HG02763 (cell line): ENCODE data around the gene PMF1.

Experiments
- ATAC-seq: cut with Tn5 transposase; IDR thresholded peaks from one replicate; pipeline ENCODE4 v1.9.1; 2021; ENCODE audit warnings: mild to moderate bottlenecking, moderate library complexity; ENCODE audit not compliant: unreplicated experiment

Gene PMF1

DNA sequence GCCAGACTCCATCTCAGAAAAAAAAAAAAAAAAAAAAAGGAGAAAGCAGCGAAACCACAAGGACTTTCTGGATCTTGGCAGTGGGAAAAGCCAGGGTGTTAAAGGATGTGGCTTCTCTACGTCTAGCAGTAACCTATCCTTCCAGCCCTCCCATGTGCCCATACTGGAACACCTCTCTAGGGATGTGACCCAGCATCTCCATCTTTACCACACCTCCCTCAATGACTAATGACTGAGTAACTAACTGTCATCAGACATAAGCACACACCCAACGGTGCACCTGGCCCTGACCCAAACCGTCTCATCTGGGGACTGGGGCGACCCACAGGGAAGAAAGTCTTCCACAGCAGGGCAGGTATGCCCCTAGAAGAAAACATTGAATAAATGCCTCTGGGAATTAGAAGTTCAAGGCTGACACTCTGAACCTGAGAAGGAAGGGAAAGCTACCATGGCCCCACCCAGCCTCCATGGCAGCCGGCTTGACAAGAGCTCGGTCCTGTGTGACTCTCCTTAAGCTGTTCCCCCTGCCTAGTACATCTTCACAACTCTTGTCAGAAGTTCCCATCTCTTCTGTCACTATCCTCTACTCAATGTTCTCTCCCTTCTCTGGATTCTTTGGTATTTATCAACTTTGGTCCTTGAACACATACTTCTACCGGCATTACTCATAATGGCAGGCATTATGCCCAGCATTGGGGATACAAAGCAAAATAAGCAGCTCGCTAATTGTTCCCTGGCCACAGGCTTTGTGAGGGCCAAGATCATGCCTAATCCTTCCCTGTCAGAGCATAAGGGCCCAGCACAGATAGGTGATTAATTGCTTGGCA lies 49.9 kb downstream of the PMF1 start:
- ATAC-seq = no peak

GRCh38 chr1:156263288-156263655 lies 50.5 kb downstream of the PMF1 start:
- no peak for ATAC-seq

GRCh38 chr1:156266051-156266450 lies 53.2 kb downstream of the PMF1 start:
- no peak for ATAC-seq

GRCh38 chr1:156268336-156268735 lies 55.5 kb downstream of the PMF1 start:
- no peak for ATAC-seq

- ATAC-seq = no peak
These were observed 57.5 kb downstream of the PMF1 start for GRCh38 chr1:156270314-156270713.

DNA sequence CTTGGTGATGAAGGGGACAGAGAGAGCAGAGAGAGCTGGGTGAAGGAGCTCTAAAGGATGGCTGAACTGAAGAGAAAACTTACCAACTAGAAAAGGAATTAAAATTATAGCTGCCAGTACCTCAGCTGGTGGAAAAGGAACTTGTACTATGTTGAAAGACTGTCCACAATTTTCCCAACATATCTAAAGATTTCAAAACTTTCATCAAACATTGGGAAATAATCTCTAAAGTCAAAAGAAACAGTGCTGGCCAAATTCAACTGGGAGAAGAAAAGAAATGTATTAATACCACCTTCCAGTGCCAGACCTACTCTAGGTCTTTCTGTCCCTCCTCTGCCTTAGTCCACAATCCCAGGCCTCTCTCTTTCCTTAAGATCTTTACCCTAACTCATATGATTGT lies 63.7 kb downstream of the PMF1 start:
- ATAC-seq = no peak

GRCh38 chr1:156276966-156277381 lies 64.2 kb downstream of the PMF1 start:
- ATAC-seq = no peak

DNA sequence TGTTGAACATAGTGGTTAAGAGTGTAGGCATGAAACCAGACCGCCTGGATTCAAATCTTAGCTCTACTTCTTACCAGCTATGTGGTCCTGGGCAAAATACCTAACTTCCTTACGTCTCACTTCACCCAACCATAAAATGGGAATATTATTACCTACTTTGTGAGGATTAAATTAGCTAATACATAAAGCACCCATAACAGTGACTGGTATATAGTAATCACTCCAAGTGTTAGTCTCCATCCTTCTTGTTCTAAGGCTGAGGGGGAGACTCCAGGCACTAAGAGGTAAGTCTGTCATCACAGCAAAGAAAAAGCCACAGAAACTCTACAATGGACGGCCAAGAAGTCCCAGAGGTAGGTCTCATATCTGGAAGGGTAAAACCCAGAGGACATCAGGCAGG lies 67.0 kb downstream of the PMF1 start:
- ATAC-seq = no peak

- peak; percentile 31 for ATAC-seq
These were observed 68.5 kb downstream of the PMF1 start for GRCh38 chr1:156281281-156281680.

- ATAC-seq = peak; percentile 2
These were observed 69.1 kb downstream of the PMF1 start for GRCh38 chr1:156281693-156282478.

GRCh38 chr1:156282479-156283222 lies 69.8 kb downstream of the PMF1 start, which contains the start of gene SMG5:
Gene SMG5, minus strand, starts transcription at chr1:156282825. Its CDS starts 145 bp downstream, at chr1:156282680.
- ATAC-seq = peak; percentile 81

- ATAC-seq = no peak
These were observed 70.7 kb downstream of the PMF1 start for GRCh38 chr1:156283521-156283920.

GRCh38 chr1:156284112-156284511 lies 71.3 kb downstream of the PMF1 start, which contains the start of gene TMEM79:
Gene TMEM79, plus strand, starts transcription at chr1:156284325. Its CDS starts 902 bp downstream, at chr1:156285227.
- no peak for ATAC-seq

GRCh38 chr1:156284757-156285156 lies 72.0 kb downstream of the PMF1 start:
- no peak for ATAC-seq

DNA sequence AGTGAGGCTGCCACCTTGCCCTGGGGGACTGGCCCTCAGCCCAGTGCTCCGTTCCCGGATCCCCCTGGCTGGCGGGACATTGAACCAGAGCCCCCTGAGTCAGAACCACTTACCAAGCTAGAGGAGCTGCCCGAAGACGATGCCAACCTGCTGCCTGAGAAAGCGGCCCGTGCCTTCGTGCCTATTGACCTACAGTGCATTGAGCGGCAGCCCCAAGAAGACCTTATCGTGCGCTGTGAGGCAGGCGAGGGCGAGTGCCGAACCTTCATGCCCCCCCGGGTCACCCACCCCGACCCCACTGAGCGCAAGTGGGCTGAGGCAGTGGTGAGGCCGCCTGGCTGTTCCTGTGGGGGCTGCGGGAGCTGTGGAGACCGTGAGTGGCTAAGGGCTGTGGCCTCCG lies 72.6 kb downstream of the PMF1 start:
- no peak for ATAC-seq

GRCh38 chr1:156286061-156286460 lies 73.3 kb downstream of the PMF1 start:
- ATAC-seq = no peak
